ENCODE measurements around the gene IQCK.

DNA sequence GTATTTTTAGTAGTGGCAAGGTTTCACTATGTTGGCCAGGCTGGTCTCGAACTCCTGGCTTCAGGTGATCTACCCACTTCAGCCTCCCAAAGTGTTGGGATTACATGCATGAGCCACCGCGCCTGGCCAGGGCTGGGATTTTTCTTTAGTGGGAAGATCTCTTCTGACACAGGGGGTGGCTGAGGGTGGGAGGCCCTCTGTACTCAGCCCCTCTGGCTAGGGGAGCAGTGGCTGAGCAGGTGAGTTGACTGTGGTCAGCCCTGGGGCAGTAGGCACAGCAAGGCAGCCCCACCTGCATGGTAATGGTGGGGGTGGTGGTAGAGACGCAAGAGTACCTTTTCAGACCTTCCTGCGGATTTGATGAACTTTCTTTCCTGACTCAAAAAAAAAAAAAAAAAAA lies 178.9 kb downstream of the IQCK start:
- TF ChIP-seq YY1 (tag by site-specific recombination; IDR thresholded peaks at IDR 0.05) (no peak), ZNF473 (tag by site-specific recombination; IDR thresholded peaks at IDR 0.05) (no peak)
- TF ChIP-seq, protein P1, sequence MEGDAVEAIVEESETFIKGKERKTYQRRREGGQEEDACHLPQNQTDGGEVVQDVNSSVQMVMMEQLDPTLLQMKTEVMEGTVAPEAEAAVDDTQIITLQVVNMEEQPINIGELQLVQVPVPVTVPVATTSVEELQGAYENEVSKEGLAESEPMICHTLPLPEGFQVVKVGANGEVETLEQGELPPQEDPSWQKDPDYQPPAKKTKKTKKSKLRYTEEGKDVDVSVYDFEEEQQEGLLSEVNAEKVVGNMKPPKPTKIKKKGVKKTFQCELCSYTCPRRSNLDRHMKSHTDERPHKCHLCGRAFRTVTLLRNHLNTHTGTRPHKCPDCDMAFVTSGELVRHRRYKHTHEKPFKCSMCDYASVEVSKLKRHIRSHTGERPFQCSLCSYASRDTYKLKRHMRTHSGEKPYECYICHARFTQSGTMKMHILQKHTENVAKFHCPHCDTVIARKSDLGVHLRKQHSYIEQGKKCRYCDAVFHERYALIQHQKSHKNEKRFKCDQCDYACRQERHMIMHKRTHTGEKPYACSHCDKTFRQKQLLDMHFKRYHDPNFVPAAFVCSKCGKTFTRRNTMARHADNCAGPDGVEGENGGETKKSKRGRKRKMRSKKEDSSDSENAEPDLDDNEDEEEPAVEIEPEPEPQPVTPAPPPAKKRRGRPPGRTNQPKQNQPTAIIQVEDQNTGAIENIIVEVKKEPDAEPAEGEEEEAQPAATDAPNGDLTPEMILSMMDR (tag by site-specific recombination; IDR thresholded peaks at IDR 0.05), result no peak

Data from HEK293 (cell line).